WTC11 (cell line): ENCODE results near the gene TNRC6A. TPM values are rescaled to one million over a fixed set of nuclear protein-coding genes. Genes with fewer than 3 reads are reported as not detected.

Source experiments
- CDX4 ChIP-seq: fragments of 250-450 bp; sonication (Bioruptor Pico); IDR thresholded peaks from 2 replicates; pipeline ENCODE4 v1.9.0; 2021; ENCODE audit warnings: moderate library complexity, mild to moderate bottlenecking, inconsistent platforms, borderline replicate concordance
- CREM ChIP-seq: sonication (generic); formaldehyde crosslinking; IDR thresholded peaks from 2 replicates; pipeline ENCODE4 v1.8.1; 2022; ENCODE audit warnings: mild to moderate bottlenecking, missing genetic modification reagents, moderate library complexity
- CTCF ChIP-seq: fragments of 200-600 bp; IDR thresholded peaks from 2 replicates; pipeline ENCODE4 v1.8.0; 2022; ENCODE audit warnings: antibody characterized with exemption
- EMX1 ChIP-seq: fragments of 250-450 bp; sonication (Bioruptor Pico); IDR thresholded peaks from 2 replicates; pipeline ENCODE4 v1.8.0; 2021; ENCODE audit warnings: mild to moderate bottlenecking
- ESRRA ChIP-seq: sonication (generic); formaldehyde crosslinking; IDR thresholded peaks from 2 replicates; pipeline ENCODE4 v1.8.1; 2022; ENCODE audit warnings: mild to moderate bottlenecking, missing genetic modification reagents, borderline replicate concordance
- ETV6 ChIP-seq: sonication (generic); formaldehyde crosslinking; IDR thresholded peaks from 2 replicates; pipeline ENCODE4 v1.8.1; 2022; ENCODE audit warnings: mild to moderate bottlenecking, missing genetic modification reagents
- FOXP1 ChIP-seq: sonication (generic); formaldehyde crosslinking; IDR thresholded peaks from 2 replicates; pipeline ENCODE4 v1.8.0; 2022; ENCODE audit warnings: missing genetic modification reagents, mild to moderate bottlenecking, moderate library complexity, borderline replicate concordance
- HMGA2 ChIP-seq: fragments of 250-450 bp; sonication (Bioruptor Pico); IDR thresholded peaks from 2 replicates; pipeline ENCODE4 v1.4.0; 2021; ENCODE audit warnings: mild to moderate bottlenecking, moderate library complexity
- HMGXB4 ChIP-seq: sonication (generic); formaldehyde crosslinking; IDR thresholded peaks from 2 replicates; pipeline ENCODE4 v1.8.1; 2023; ENCODE audit warnings: mild to moderate bottlenecking, moderate library complexity, missing genetic modification reagents
- IRF2 ChIP-seq: sonication (generic); formaldehyde crosslinking; IDR thresholded peaks from 2 replicates; pipeline ENCODE4 v1.8.0; 2022; ENCODE audit warnings: low read depth, missing genetic modification reagents, borderline replicate concordance
- MYBL2 ChIP-seq: sonication (generic); formaldehyde crosslinking; IDR thresholded peaks from 2 replicates; pipeline ENCODE4 v1.8.1; 2023; ENCODE audit warnings: mild to moderate bottlenecking, moderate library complexity, missing genetic modification reagents
- SMAD4 ChIP-seq: sonication (generic); formaldehyde crosslinking; IDR thresholded peaks from 2 replicates; pipeline ENCODE4 v1.8.0; 2022; ENCODE audit warnings: mild to moderate bottlenecking, missing genetic modification reagents
- TEAD4 ChIP-seq: sonication (generic); formaldehyde crosslinking; IDR thresholded peaks from 2 replicates; pipeline ENCODE4 v1.8.0; 2022; ENCODE audit warnings: mild to moderate bottlenecking, missing genetic modification reagents
- USF2 ChIP-seq: sonication (generic); formaldehyde crosslinking; IDR thresholded peaks from 2 replicates; pipeline ENCODE4 v1.8.1; 2023; ENCODE audit warnings: mild to moderate bottlenecking, missing genetic modification reagents, moderate library complexity
- ZNF219 ChIP-seq: sonication (generic); formaldehyde crosslinking; IDR thresholded peaks from 2 replicates; pipeline ENCODE4 v1.8.0; 2023; ENCODE audit warnings: missing genetic modification reagents, mild to moderate bottlenecking, borderline replicate concordance
- ZNF416 ChIP-seq: fragments of 250-450 bp; sonication (Bioruptor Pico); IDR thresholded peaks from 2 replicates; pipeline ENCODE4 v1.9.0; 2021; ENCODE audit warnings: mild to moderate bottlenecking, inconsistent platforms
- total RNA-seq: library from RNA; stranded (reverse); gene quantifications from 3 replicates; pipeline ENCODE4 v1.2.3, GENCODE V29; 2021
- TF ChIP-seq, protein P1 (sequence below): sonication (generic); formaldehyde crosslinking; IDR thresholded peaks from 2 replicates; pipeline ENCODE4 v1.8.0; 2023; ENCODE audit warnings: missing genetic modification reagents, mild to moderate bottlenecking, borderline replicate concordance
- TF ChIP-seq, protein P2 (sequence below): sonication (generic); formaldehyde crosslinking; IDR thresholded peaks from 2 replicates; pipeline ENCODE4 v1.8.1; 2023; ENCODE audit warnings: mild to moderate bottlenecking, missing genetic modification reagents, moderate library complexity
- TF ChIP-seq, protein P3 (sequence below): sonication (generic); formaldehyde crosslinking; IDR thresholded peaks from 2 replicates; pipeline ENCODE4 v1.8.0; 2023; ENCODE audit warnings: mild to moderate bottlenecking, missing genetic modification reagents
- TF ChIP-seq, protein P4 (sequence below): sonication (generic); formaldehyde crosslinking; IDR thresholded peaks from 2 replicates; pipeline ENCODE4 v1.8.1; 2023; ENCODE audit warnings: mild to moderate bottlenecking, missing genetic modification reagents

TNRC6A gene
- total RNA-seq, 1 experiment from 2014 or later = 86.3 TPM

DNA sequence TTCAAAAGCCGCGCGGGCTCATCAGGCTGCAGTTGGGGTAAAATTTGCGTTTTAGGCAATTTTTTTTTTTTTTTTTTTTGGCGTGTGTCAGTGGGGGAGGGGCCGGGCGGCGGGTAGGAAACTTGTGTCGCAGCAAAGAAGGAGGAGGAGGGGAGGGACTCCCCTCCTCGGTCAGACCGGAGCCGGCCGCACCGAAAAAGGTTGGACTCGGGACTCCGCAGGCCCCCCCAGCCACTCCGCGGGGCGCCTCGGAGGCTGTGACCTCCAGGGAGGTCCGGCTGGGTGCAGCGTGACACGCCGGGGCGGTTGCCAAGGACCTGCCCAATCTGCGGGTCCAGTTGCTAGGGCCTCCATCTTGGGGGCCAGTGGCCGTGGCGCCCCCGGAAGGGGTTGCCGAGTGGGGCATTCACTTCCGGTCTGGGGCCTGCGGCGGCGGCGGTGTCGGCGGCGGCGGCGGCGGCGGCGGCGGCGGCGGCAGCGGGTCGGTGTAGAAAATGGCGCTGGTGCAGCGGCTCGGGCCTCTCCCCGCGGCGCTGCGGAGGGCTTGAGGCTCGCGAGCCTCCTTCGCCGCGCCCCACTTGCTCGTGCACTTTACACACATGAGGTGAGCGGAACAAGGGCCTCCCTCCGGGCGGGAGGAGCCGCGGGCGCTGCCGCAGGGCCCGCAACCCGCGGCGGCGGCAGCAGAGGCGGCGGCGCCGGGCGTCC is at the start of gene TNRC6A (continued):
- TF ChIP-seq ESRRA (CRISPR knock-in tag) (no peak), EMX1 (CRISPR knock-in tag) (0 out of 2 replicates have a peak, but pooled peaks have one; percentile 8), HMGXB4 (CRISPR knock-in tag) (0 out of 2 replicates have a peak, but pooled peaks have one; percentile 47), CDX4 (no peak), FOXP1 (CRISPR knock-in tag) (peak; percentile 22; the same call in 1 of the 2 replicates), TEAD4 (no peak), CREM (peak; percentile 57; the same call in 1 of the 2 replicates), IRF2 (CRISPR knock-in tag) (no peak), HMGA2 (CRISPR knock-in tag) (no peak), ETV6 (CRISPR knock-in tag) (peak; percentile 80), ZNF219 (no peak), CTCF (no peak), ZNF416 (no peak), MYBL2 (CRISPR knock-in tag) (no peak), USF2 (CRISPR knock-in tag) (peak; percentile 19; the same call in 1 of the 2 replicates), SMAD4 (CRISPR knock-in tag) (no peak)
- TF ChIP-seq, protein P1, sequence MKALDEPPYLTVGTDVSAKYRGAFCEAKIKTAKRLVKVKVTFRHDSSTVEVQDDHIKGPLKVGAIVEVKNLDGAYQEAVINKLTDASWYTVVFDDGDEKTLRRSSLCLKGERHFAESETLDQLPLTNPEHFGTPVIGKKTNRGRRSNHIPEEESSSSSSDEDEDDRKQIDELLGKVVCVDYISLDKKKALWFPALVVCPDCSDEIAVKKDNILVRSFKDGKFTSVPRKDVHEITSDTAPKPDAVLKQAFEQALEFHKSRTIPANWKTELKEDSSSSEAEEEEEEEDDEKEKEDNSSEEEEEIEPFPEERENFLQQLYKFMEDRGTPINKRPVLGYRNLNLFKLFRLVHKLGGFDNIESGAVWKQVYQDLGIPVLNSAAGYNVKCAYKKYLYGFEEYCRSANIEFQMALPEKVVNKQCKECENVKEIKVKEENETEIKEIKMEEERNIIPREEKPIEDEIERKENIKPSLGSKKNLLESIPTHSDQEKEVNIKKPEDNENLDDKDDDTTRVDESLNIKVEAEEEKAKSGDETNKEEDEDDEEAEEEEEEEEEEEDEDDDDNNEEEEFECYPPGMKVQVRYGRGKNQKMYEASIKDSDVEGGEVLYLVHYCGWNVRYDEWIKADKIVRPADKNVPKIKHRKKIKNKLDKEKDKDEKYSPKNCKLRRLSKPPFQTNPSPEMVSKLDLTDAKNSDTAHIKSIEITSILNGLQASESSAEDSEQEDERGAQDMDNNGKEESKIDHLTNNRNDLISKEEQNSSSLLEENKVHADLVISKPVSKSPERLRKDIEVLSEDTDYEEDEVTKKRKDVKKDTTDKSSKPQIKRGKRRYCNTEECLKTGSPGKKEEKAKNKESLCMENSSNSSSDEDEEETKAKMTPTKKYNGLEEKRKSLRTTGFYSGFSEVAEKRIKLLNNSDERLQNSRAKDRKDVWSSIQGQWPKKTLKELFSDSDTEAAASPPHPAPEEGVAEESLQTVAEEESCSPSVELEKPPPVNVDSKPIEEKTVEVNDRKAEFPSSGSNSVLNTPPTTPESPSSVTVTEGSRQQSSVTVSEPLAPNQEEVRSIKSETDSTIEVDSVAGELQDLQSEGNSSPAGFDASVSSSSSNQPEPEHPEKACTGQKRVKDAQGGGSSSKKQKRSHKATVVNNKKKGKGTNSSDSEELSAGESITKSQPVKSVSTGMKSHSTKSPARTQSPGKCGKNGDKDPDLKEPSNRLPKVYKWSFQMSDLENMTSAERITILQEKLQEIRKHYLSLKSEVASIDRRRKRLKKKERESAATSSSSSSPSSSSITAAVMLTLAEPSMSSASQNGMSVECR (CRISPR knock-in tag) = peak; percentile 28; the same call in 1 of the 2 replicates
- TF ChIP-seq, protein P2, sequence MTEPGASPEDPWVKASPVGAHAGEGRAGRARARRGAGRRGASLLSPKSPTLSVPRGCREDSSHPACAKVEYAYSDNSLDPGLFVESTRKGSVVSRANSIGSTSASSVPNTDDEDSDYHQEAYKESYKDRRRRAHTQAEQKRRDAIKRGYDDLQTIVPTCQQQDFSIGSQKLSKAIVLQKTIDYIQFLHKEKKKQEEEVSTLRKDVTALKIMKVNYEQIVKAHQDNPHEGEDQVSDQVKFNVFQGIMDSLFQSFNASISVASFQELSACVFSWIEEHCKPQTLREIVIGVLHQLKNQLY (CRISPR knock-in tag) = no peak
- TF ChIP-seq, protein P3, sequence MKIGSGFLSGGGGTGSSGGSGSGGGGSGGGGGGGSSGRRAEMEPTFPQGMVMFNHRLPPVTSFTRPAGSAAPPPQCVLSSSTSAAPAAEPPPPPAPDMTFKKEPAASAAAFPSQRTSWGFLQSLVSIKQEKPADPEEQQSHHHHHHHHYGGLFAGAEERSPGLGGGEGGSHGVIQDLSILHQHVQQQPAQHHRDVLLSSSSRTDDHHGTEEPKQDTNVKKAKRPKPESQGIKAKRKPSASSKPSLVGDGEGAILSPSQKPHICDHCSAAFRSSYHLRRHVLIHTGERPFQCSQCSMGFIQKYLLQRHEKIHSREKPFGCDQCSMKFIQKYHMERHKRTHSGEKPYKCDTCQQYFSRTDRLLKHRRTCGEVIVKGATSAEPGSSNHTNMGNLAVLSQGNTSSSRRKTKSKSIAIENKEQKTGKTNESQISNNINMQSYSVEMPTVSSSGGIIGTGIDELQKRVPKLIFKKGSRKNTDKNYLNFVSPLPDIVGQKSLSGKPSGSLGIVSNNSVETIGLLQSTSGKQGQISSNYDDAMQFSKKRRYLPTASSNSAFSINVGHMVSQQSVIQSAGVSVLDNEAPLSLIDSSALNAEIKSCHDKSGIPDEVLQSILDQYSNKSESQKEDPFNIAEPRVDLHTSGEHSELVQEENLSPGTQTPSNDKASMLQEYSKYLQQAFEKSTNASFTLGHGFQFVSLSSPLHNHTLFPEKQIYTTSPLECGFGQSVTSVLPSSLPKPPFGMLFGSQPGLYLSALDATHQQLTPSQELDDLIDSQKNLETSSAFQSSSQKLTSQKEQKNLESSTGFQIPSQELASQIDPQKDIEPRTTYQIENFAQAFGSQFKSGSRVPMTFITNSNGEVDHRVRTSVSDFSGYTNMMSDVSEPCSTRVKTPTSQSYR = no peak
- TF ChIP-seq, protein P4, sequence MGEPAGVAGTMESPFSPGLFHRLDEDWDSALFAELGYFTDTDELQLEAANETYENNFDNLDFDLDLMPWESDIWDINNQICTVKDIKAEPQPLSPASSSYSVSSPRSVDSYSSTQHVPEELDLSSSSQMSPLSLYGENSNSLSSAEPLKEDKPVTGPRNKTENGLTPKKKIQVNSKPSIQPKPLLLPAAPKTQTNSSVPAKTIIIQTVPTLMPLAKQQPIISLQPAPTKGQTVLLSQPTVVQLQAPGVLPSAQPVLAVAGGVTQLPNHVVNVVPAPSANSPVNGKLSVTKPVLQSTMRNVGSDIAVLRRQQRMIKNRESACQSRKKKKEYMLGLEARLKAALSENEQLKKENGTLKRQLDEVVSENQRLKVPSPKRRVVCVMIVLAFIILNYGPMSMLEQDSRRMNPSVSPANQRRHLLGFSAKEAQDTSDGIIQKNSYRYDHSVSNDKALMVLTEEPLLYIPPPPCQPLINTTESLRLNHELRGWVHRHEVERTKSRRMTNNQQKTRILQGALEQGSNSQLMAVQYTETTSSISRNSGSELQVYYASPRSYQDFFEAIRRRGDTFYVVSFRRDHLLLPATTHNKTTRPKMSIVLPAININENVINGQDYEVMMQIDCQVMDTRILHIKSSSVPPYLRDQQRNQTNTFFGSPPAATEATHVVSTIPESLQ (CRISPR knock-in tag) = no peak
